Neutrophil (primary cell): ENCODE measurements around the gene C6orf163.

ENCODE experiments used
- H3K27ac ChIP-seq: fragments of 200-600 bp; sonication (generic); 2 replicates; pipeline ENCODE4 v1.5.1; 2016; ENCODE audit warnings: mild to moderate bottlenecking, moderate library complexity
- H3K27me3 ChIP-seq: fragments of 200-600 bp; sonication (generic); 2 replicates; pipeline ENCODE4 v1.6.0; 2016; ENCODE audit warnings: mild to moderate bottlenecking
- H3K36me3 ChIP-seq: fragments of 200-600 bp; sonication (generic); 2 replicates; pipeline ENCODE4 v1.5.1; 2017
- H3K4me1 ChIP-seq, 2 experiments: fragments of 200-600 bp in 1 of 2; sonication (generic) in 1 of 2; 1 replicate in 1 of 2; 2 replicates in 1 of 2; pipeline versions ENCODE4 v1.5.1 to v1.6.1; 2013 to 2016; ENCODE audit warnings: low read depth in 1 of 2, low read length in 1 of 2, mild to moderate bottlenecking in 1 of 2, moderate library complexity in 1 of 2; ENCODE audit not compliant: control insufficient read depth in 1 of 2, insufficient read depth in 1 of 2
- H3K4me3 ChIP-seq, 2 experiments: fragments of 200-600 bp in 1 of 2; sonication (generic) in 1 of 2; 1 replicate in 1 of 2; 2 replicates in 1 of 2; pipeline ENCODE4 v1.5.1; 2013 to 2016; ENCODE audit warnings: low read depth in 1 of 2, low read length in 1 of 2, mild to moderate bottlenecking in 1 of 2, moderate library complexity in 1 of 2
- H3K9me3 ChIP-seq: fragments of 200-600 bp; sonication (generic); 2 replicates; pipeline ENCODE4 v1.5.1; 2016
- TF ChIP-seq, protein P1 (sequence below): fragments of 200-600 bp; sonication (generic); IDR thresholded peaks from 2 replicates; pipeline ENCODE4 v1.5.1; 2016; ENCODE audit warnings: antibody characterized with exemption

The C6orf163 gene

DNA sequence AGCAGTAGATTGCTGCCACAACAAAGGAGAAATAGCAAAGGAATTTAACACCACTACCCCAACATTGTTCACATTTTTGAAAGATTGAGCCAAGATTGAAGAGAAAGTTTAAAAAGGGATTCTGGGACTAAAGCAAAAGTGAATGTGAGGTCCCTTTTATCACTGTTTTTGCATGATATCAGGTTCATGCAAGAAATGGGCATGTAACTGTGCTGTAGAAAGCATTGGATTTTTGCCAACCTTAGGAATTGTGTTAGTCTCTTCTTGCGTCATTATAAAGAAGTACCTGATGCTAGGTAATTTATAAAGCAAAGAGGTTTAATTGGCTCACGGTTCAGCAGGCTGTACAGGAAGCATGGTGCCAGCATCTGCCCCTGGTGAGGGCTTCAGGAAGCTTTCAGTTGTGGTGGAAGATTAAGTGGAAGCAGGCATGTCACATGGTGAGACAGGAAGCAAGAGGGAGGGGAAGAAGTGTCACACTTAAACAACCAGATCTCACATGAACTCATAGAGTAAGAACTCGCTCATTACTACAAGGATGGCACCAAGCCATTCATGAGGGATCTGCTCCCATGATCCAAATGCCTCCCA, 10.9 kb upstream of the C6orf163 start:
- no peaks in the 10 kb centered on the region for H3K27me3 ChIP-seq
- H3K9me3 ChIP-seq: no peaks in the 10 kb centered on the region
- no peak overlapping the region for H3K4me3 ChIP-seq
- TF ChIP-seq, protein P1, sequence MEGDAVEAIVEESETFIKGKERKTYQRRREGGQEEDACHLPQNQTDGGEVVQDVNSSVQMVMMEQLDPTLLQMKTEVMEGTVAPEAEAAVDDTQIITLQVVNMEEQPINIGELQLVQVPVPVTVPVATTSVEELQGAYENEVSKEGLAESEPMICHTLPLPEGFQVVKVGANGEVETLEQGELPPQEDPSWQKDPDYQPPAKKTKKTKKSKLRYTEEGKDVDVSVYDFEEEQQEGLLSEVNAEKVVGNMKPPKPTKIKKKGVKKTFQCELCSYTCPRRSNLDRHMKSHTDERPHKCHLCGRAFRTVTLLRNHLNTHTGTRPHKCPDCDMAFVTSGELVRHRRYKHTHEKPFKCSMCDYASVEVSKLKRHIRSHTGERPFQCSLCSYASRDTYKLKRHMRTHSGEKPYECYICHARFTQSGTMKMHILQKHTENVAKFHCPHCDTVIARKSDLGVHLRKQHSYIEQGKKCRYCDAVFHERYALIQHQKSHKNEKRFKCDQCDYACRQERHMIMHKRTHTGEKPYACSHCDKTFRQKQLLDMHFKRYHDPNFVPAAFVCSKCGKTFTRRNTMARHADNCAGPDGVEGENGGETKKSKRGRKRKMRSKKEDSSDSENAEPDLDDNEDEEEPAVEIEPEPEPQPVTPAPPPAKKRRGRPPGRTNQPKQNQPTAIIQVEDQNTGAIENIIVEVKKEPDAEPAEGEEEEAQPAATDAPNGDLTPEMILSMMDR: no peak
- H3K27ac ChIP-seq: peak overlapping the region; percentile 75
- H3K36me3 ChIP-seq: no peaks in the 10 kb centered on the region
- H3K4me1 ChIP-seq: peaks cover 16 to 21% of the 10 kb centered on the region in 2 experiments

DNA sequence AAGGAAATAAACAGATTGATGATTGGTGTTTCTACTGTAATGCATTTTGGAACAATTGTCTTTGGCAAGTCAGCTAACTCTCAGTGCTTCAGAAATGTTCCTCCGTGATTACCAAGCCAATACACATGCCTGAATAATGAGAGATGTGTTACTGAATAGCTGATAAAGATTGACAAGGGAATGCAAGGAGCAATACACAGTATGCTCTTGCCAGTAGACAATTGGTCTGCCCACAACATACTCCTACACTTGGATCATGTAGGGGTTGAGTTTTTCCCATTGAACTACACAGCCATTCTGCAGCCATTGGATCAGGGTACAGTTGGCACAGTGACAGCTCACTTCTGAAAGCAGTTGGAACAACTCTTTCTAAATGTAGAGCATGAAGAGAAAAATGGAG, 9.9 kb upstream of the C6orf163 start:
- TF ChIP-seq, protein P1: no peak
- H3K27ac ChIP-seq: peak overlapping the region; percentile 75
- H3K27me3 ChIP-seq: no peaks in the 10 kb centered on the region

DNA sequence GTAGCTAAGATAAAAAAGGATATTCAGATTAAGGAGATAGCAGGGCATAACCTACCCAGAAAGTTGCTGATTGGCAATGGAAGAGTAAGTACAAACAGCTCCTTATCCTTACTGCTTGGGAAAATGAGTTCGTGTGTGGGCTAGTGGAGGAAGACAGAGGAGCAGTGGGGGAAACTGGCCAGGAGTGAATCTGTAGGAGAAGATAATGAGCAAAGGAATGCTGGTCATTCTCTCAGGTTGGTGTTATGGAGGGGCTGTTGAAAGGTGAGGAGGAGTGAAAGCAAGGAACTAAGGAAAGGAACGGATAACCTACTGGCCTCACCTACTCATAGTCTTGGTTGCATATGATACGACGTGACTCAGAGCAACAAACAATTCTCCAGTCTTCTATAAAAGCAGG, 8.2 kb upstream of the C6orf163 start:
- H3K4me3 ChIP-seq: no peak overlapping the region
- H3K4me1 ChIP-seq: peaks cover 12 to 21% of the 10 kb centered on the region in 2 experiments
- no peak overlapping the region for H3K27ac ChIP-seq
- no peaks in the 10 kb centered on the region for H3K9me3 ChIP-seq
- no peaks in the 10 kb centered on the region for H3K27me3 ChIP-seq
- TF ChIP-seq, protein P1: no peak
- H3K36me3 ChIP-seq: peaks cover 4% of the 10 kb centered on the region

More for the DNA sequence above, 9.9 kb upstream of the C6orf163 start:
- H3K36me3 ChIP-seq: no peaks in the 10 kb centered on the region
- no peaks in the 10 kb centered on the region for H3K9me3 ChIP-seq
- H3K4me3 ChIP-seq: no peak overlapping the region
- peaks cover 16 to 21% of the 10 kb centered on the region in 2 experiments for H3K4me1 ChIP-seq

GRCh38 chr6:87340230-87340629, 4.4 kb upstream of the C6orf163 start:
- Histone ChIP-seq H3K4me1 (no peaks in the 10 kb centered on the region), H3K9me3 (no peaks in the 10 kb centered on the region), H3K27me3 (no peaks in the 10 kb centered on the region), H3K4me3 (no peak overlapping the region), H3K36me3 (peaks cover 20% of the 10 kb centered on the region), H3K27ac (no peak overlapping the region)
- TF ChIP-seq, protein P1: no peak

- Histone ChIP-seq H3K27me3 (no peaks in the 10 kb centered on the region), H3K4me1 (no peaks in the 10 kb centered on the region), H3K9me3 (no peaks in the 10 kb centered on the region), H3K4me3 (no peak overlapping the region), H3K27ac (no peak overlapping the region), H3K36me3 (peaks cover 24% of the 10 kb centered on the region)
- TF ChIP-seq, protein P1: no peak
Measured at GRCh38 chr6:87341158-87341557, 3.5 kb upstream of the C6orf163 start.

DNA sequence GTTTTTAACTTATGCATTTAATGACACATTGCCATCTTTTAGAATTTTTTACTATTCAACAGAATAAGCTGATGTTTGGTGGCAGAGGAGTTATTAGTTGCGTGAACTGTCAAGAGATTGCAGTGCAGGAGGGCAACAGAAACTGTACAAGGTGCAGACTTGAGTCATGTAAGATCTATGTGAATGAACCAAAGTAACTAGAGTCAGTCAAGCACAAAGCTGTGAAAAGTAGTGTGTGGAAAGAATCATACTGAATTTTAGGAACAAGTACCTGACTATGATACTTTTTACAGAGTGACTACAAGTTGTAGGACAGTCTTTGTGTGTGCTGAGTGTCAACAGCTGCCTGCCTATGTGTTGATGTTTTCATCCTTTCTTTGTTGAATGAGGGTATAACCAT, 2.7 kb upstream of the C6orf163 start:
- TF ChIP-seq, protein P1: no peak
- H3K27me3 ChIP-seq: no peaks in the 10 kb centered on the region
- H3K4me1 ChIP-seq: no peaks in the 10 kb centered on the region
- H3K4me3 ChIP-seq: no peak overlapping the region
- H3K36me3 ChIP-seq: peaks cover 24% of the 10 kb centered on the region
- H3K27ac ChIP-seq: no peak overlapping the region
- H3K9me3 ChIP-seq: no peaks in the 10 kb centered on the region
